DMS153 (cell line): ENCODE results near the gene GMNC.
A peak's percentile ranks its signal among the peaks of the same experiment; 100 is the strongest.

Experiments
- DNase-seq: peaks from one replicate; lab custom pipeline; 2025; lab: John Stamatoyannopoulos, UW

Gene GMNC

DNA sequence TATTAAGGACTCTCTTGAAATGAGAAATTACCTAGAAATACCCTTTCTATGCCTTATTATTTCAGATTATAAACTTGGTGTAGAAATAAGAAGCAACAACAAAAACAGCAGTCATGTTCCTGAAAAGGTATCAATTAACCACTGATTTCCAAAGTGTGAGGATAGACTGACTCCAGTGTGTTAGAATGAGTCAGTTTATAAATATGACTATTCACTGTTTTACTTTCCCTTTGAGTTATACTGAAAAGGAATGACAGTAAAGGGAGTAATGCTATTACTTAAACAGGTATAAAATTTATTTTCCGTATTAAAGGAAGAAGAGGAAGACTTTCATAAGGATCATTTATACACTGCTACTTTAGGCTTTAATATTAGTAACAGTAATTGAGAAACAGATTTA is 12.9 kb downstream of the GMNC start:
- DNase-seq = no peak

DNA sequence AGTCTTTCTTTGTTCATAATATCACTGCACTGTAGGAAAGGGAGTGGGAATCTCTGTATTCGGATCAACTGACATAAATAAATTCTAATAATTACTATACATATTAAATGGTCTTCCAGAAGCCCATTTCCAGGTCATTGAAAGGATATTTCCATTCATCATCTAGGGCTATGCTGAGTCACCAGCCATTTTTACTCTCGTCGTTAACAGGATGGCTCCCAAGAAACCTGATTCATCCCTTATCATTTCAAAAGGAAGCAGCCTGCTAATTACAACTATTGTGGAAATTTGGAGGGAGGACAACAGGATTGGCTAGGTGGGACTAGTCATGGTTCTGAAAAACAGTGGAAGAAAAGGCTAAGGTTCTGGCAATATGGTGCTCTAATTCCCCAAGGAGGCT is 13.6 kb downstream of the GMNC start:
- no peak for DNase-seq

DNA sequence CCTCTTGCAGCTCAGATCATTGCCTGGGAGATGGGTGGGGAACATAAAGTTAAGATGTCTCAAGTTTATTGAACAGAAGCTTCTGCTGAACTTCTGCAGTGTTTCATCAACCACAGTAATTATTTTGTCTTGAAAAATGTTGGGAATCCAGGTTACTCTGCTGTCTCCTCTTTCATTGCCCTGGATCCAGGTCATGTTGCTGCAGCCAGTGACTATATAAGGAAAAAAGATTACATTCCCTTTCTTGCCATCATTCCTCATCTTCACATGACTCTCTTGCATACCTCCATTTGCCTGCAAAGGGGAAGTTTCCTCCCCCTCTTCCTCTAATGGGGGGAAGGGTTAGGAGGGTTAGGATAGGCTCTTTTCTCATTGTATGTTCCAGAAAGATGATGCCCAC is 15.1 kb downstream of the GMNC start:
- DNase-seq = no peak

DNA sequence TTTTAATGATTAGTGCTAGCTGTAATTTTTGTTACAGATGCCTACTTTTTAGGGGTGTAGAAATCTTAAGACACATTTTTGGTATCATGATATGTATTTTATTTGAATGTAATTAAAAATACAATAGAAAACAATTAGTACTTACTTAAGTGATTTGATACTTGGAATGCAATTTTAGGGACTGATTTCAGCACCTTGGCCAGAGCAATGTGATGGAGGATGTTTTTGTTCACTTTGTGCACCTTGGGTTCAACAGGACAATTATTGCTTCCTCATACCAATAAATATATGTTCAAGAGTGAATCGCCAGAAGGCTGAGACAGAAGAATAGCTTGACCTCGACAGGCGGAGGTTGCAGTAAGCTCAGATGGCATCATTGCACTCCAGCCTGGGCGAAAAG is 22.3 kb downstream of the GMNC start:
- no peak for DNase-seq

DNA sequence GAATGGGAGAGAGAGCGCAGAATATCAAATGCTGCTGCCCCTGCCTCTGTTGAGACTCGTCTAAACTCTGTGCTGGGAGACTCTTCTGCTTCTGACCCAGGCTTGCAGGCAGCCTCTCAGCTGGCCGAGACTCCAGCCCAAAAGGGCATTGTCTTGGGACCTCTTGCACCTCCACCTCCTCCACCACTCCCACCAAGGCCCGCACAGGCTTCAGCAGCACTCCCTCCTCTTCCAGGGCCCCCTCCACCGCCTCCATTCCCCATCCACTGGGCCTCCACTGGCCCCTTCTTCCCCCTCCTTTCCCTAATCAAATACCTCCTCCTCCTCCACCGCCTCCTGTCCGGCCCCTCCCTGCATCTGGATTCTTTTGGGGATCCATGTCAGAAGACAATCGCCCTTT is 31.3 kb downstream of the GMNC start:
- no peak for DNase-seq

DNA sequence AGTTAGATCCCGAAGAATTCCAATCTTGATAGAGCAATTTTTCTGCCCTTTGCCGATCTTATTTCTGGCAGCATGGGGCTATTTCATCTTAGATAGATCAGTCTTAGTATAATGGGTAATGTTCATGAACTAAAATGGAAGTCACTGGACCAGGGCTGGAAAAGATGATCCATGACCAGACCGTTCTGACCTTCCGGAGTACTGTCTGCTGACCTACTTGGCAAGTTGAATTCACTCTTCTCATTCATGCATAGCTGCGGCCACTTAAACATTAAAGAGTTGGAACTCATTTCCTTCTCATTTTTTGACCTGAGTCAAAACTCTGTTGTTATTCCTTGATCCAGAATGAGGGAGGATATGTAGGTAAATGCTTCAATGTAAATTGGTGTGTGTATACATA is 32.5 kb downstream of the GMNC start:
- no peak for DNase-seq

DNA sequence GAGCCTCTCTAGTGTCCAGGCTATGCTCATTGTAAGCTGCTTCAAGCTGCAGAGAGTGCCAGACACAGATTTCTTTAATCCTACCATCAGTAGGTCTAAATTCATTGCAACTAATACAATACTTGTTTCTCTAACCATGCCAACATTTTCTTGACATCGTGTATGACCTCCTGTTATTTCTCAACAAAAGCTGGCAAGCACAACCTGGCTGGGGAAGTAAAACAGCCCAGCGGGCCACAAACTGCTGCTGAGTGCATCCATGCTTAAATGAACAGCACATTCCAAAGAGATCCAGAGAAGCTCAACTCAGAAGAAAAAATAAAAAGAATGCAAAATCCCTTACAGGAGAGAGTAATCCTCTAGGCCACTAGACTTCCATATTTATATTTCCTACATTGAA is 36.5 kb downstream of the GMNC start:
- DNase-seq = no peak

DNA sequence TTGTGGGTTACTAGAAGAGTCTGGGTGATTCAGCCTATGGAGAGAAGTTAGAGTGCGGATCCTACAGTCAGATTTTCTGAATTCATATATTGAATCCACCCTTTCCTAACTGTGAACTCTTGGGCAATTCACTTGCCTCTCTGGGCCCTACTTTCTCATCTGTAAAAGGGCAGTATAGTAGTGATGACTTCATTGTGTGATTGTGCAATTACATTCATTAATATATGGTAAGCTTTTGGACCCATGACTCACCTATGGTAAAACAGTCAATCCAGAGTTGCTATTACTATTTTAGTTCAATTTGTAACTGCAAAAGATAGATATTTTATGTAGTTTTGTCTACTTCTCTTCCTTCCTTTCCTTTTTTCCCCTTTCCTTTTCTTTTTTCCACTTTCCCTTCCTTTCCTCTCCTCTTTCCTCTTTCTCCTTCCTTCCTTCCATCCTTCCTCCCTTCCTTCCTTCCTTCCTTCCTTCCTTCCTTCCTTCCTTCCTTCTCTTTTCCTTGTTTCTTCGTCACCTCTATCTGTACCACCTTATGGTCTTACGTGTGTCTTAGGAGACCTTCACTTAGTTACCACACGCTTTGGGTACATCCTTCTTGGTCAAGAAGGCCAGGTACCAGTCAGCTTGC is 37.0 kb downstream of the GMNC start:
- DNase-seq = no peak

DNA sequence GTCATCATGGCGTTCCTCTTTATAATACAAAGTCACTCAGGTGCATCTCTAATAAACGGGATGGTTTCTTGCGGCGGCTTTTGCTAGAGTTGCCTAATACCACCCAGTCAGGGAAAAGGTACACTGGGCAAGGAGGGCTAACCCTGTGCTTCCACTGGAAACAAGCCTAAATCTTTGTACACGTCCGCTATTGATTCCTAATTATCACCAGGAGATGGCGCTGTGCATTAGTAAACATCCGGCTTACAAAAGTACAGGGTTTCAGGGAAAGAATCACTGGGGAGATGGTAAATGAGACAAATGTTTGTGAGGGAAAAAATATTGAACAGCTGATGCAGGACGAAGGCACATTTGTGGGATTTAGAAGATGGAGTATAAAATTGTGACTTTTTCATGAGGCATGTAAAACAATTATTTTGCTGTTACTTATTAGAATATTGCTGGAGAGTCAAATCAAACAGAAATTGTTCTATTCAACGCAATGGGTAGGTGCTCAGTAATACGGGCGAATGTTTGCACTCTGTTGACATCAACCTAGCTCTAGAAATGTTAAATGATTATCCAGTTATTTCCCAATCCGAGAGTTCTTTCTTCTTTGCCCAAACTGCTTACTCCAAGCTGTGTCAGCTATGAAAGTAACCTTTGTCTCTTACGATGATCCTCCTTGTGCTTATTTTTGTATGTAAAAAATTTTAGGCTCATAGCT is 50.6 kb downstream of the GMNC start:
- no peak for DNase-seq

DNA sequence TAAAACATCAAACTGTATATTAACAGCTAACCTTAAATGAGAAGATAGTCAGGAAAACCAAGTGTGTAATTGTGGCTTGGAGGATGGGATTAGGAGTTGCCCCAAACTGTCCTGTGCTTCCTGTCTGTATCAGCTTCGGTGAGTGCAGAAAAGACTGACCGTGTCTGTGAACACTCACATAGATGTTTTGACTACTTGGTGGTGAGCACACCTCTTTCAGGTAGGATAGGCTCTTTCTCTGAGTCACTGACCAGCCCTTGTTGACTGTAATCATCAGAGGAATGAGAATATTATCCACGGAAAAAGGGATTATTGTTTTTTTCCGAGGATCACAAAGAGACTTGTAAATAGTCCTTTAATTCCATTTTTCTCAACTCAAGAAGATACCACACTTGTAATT is 51.5 kb downstream of the GMNC start:
- DNase-seq = no peak

DNA sequence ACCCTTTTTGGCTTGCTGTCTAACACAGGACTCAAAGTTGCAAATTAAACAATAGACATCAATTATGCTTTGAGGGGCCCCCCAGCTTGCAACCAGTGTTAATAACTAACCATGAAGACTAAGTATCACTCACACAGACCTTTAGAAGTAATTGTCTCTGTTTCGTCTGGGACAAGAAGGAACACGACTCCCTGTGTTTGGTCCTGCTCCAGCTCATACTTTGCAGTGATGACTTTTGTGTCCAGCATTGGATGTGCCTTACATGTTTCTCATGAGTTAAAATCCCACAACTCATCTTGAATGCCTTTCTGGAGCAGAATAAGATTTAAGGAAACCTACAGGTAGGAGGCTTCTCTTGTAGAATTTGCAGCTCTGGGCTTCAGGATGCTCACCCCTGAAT is 53.1 kb downstream of the GMNC start:
- DNase-seq = no peak

DNA sequence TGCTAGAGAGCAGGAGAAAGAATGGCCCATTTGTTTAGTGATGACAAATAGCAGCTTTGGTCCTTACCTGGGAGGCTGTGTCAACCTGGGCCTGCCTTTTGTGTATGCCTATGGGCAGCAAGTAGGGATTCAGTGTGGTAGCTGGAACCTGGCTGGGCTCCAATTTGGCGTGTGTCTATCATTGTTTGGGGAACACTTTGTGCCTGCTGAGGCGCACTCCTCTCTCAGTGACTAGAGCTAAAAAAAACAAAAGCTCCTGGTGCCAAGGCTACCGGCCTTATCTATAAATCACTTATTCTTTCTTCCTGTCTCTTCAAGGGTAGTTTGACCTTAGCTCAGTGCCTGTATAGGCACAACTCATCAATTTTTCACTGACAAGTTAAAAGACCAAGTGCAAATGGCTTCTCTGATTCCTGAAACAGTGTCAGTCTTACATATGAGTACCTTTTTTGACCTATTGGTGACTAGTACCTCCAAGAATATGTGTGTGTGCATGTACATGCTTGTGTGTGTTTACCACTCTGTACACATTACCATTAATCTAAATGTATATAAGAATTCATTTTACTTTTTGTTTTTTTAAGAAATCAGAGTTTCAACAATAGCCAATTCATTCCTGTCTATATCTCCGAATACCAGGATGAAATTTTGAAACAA is 54.6 kb downstream of the GMNC start:
- peak; percentile 94 for DNase-seq
